A673 (cell line): Measurements from ENCODE around the gene LRP1.

ENCODE experiments used
- CTCF ChIP-seq: fragments of 300-800, 200-600 bp; sonication (generic); conservative IDR thresholded peaks from 2 replicates; pipeline ENCODE4 v1.5.1; 2017; ENCODE audit warnings: low read depth, mild to moderate bottlenecking, antibody characterized with exemption, low read length, moderate library complexity, mixed read lengths
- EZH2 ChIP-seq: fragments of 200-600 bp; sonication (generic); IDR thresholded peaks from 2 replicates; pipeline ENCODE4 v1.6.1; 2017; ENCODE audit warnings: borderline replicate concordance, low read depth, mild to moderate bottlenecking, mixed read lengths, antibody characterized with exemption, low read length; ENCODE audit not compliant: poor library complexity, severe bottlenecking

DNA sequence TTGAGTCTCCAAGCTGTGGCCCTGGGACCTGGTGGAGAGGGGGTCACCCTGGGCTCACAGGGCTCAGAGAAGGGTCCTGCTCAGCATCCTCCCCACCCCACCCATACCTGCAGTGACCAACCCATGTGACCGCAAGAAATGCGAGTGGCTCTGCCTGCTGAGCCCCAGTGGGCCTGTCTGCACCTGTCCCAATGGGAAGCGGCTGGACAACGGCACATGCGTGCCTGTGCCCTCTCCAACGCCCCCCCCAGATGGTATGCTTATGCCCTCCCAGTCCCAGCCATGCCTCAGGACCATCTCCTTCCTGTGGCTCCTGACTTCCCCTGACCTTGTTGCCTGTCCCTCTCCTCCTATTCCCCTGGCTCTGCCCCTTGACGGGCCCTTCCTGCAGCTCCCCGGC is 81.6 kb downstream of the LRP1 start:
- TF ChIP-seq EZH2 (no peak), CTCF (no peak)
